SK-N-SH treated with all-trans-retinoic acid at 6 μM for 48 hours (cell line): Measurements from ENCODE around the gene RBMS3.

Source experiments
- ATAC-seq: fragments of 200-7000 bp; cut with Tn5 transposase; 3 replicates; pipeline ENCODE4 v1.9.1; 2020; ENCODE audit warnings: mild to moderate bottlenecking, moderate library complexity
- ARNTL ChIP-seq: fragments of 450-650 bp; formaldehyde crosslinking; IDR thresholded peaks from 2 replicates; pipeline ENCODE4 v1.5.0; 2020; ENCODE audit warnings: low read depth, mild to moderate bottlenecking, moderate library complexity, borderline replicate concordance
- BACH2 ChIP-seq: fragments of 250-450 bp; sonication (Bioruptor Pico); IDR thresholded peaks from 2 replicates; pipeline ENCODE4 v1.9.0; 2021; ENCODE audit warnings: mild to moderate bottlenecking, borderline replicate concordance
- CSDC2 ChIP-seq: fragments of 250-450 bp; sonication (Bioruptor Pico); IDR thresholded peaks from 2 replicates; pipeline ENCODE4 v1.5.0; 2020; ENCODE audit warnings: mild to moderate bottlenecking, moderate library complexity
- ESRRG ChIP-seq: fragments of 250-450 bp; sonication (Bioruptor Pico); IDR thresholded peaks from 2 replicates; pipeline ENCODE4 v1.6.1; 2021; ENCODE audit warnings: mild to moderate bottlenecking
- ISL1 ChIP-seq: fragments of 250-450 bp; sonication (Bioruptor Pico); IDR thresholded peaks from 2 replicates; pipeline ENCODE4 v2.1.2; 2022; ENCODE audit warnings: mild to moderate bottlenecking, moderate library complexity
- OSR1 ChIP-seq: fragments of 250-450 bp; sonication (Bioruptor Pico); IDR thresholded peaks from 2 replicates; pipeline ENCODE4 v1.8.0; 2022; ENCODE audit warnings: moderate library complexity, mild to moderate bottlenecking, inconsistent platforms
- PPARA ChIP-seq: fragments of 250-450 bp; sonication (Bioruptor Pico); IDR thresholded peaks from 2 replicates; pipeline ENCODE4 v1.5.0; 2020; ENCODE audit warnings: mild to moderate bottlenecking, borderline replicate concordance
- RARB ChIP-seq: fragments of 250-450 bp; sonication (Bioruptor Pico); IDR thresholded peaks from 2 replicates; pipeline ENCODE4 v1.8.0; 2021; ENCODE audit warnings: mild to moderate bottlenecking, moderate library complexity
- SNAI2 ChIP-seq: fragments of 250-450 bp; sonication (Bioruptor Pico); IDR thresholded peaks from 2 replicates; pipeline ENCODE4 v1.5.0; 2020; ENCODE audit warnings: mild to moderate bottlenecking, moderate library complexity
- TCF4 ChIP-seq: fragments of 250-450 bp; sonication (Bioruptor Pico); IDR thresholded peaks from 2 replicates; pipeline ENCODE4 v1.8.0; 2021; ENCODE audit warnings: mild to moderate bottlenecking, moderate library complexity, borderline replicate concordance
- TOX ChIP-seq: fragments of 250-450 bp; sonication (Bioruptor Pico); IDR thresholded peaks from 2 replicates; pipeline ENCODE4 v1.8.0; 2021; ENCODE audit warnings: mild to moderate bottlenecking, moderate library complexity, borderline replicate concordance
- ZC3H10 ChIP-seq: fragments of 250-450 bp; sonication (Bioruptor Pico); IDR thresholded peaks from 2 replicates; pipeline ENCODE4 v1.5.1; 2021; ENCODE audit warnings: mild to moderate bottlenecking, moderate library complexity
- ZFP3 ChIP-seq: fragments of 250-450 bp; sonication (Bioruptor Pico); IDR thresholded peaks from 2 replicates; pipeline ENCODE4 v1.5.0; 2020; ENCODE audit warnings: mild to moderate bottlenecking, moderate library complexity
- ZNF565 ChIP-seq: fragments of 450-650 bp; formaldehyde crosslinking; conservative IDR thresholded peaks from 2 replicates; pipeline ENCODE4 v1.5.0; 2020; ENCODE audit warnings: low read depth, mild to moderate bottlenecking, moderate library complexity
- ZNF8 ChIP-seq: fragments of 450-650 bp; formaldehyde crosslinking; IDR thresholded peaks from 2 replicates; pipeline ENCODE4 v1.5.0; 2020; ENCODE audit warnings: mild to moderate bottlenecking, moderate library complexity
- TF ChIP-seq, protein P1 (sequence below): fragments of 250-450 bp; sonication (Bioruptor Pico); IDR thresholded peaks from 2 replicates; pipeline ENCODE4 v1.5.1; 2020; ENCODE audit warnings: low read depth, mild to moderate bottlenecking, moderate library complexity
- TF ChIP-seq, protein P2 (sequence below): fragments of 250-450 bp; sonication (Bioruptor Pico); IDR thresholded peaks from 2 replicates; pipeline ENCODE4 v1.5.1; 2021; ENCODE audit warnings: mild to moderate bottlenecking, moderate library complexity
- TF ChIP-seq, protein P3 (sequence below): fragments of 250-450 bp; sonication (Bioruptor Pico); IDR thresholded peaks from 2 replicates; pipeline ENCODE4 v1.8.0; 2020; ENCODE audit warnings: mild to moderate bottlenecking, moderate library complexity, borderline replicate concordance

RBMS3 gene

DNA sequence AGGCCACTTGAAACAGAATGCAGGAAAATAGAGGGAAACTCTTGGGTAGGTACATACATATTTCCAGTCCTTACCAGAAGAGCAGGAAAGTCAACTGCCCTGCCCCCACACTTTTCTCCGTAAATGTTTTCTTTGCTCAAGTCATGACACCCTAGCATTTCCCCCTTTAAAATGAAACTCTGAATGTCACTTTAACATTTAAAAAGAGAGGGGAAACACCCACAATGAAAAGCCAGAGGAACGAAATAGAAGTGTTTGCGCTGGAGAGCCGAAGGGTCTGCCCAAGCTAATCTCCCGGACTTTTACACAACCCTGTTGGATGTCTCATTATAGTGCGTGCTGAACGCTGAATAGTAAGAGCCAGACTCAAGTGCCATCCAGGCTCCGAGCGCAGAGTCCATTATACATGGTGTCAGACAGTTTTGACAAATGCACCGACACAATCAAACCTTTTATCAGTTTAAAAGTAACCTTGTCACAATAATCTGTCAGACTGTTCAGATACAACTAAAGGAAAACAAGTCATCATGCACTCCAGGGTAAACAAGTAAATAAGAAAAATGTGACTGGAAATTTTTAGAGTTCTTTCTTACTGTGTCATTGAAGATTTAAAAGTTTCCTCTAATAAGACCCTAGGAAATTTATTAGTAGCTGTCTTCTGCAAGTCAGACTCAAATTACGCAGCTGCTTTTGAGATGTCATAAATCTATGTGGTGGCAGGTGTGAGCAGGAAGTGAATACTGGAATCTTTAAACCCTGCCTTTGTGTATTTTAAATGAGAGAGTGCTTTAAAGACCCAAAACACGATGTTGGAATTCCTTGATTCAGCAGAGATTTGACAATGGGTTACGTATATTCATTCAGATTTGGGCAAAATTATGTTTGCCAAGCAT is 159.8 kb downstream of the RBMS3 start:
- ATAC-seq = no peak; the same call in 2 of the 3 replicates
- TF ChIP-seq ZNF8 (no peak), BACH2 (CRISPR knock-in tag) (no peak), PPARA (no peak), ESRRG (no peak), ZFP3 (CRISPR knock-in tag) (no peak), SNAI2 (CRISPR knock-in tag) (no peak), RARB (CRISPR knock-in tag) (no peak), ARNTL (CRISPR knock-in tag) (no peak), ZNF565 (CRISPR knock-in tag) (no peak), ZC3H10 (CRISPR knock-in tag) (no peak), TOX (CRISPR knock-in tag) (no peak)
- TF ChIP-seq, protein P1, sequence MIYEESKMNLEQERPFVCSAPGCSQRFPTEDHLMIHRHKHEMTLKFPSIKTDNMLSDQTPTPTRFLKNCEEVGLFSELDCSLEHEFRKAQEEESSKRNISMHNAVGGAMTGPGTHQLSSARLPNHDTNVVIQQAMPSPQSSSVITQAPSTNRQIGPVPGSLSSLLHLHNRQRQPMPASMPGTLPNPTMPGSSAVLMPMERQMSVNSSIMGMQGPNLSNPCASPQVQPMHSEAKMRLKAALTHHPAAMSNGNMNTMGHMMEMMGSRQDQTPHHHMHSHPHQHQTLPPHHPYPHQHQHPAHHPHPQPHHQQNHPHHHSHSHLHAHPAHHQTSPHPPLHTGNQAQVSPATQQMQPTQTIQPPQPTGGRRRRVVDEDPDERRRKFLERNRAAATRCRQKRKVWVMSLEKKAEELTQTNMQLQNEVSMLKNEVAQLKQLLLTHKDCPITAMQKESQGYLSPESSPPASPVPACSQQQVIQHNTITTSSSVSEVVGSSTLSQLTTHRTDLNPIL (CRISPR knock-in tag) = no peak
- TF ChIP-seq, protein P2, sequence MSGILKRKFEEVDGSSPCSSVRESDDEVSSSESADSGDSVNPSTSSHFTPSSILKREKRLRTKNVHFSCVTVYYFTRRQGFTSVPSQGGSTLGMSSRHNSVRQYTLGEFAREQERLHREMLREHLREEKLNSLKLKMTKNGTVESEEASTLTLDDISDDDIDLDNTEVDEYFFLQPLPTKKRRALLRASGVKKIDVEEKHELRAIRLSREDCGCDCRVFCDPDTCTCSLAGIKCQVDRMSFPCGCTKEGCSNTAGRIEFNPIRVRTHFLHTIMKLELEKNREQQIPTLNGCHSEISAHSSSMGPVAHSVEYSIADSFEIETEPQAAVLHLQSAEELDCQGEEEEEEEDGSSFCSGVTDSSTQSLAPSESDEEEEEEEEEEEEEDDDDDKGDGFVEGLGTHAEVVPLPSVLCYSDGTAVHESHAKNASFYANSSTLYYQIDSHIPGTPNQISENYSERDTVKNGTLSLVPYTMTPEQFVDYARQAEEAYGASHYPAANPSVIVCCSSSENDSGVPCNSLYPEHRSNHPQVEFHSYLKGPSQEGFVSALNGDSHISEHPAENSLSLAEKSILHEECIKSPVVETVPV = no peak

DNA sequence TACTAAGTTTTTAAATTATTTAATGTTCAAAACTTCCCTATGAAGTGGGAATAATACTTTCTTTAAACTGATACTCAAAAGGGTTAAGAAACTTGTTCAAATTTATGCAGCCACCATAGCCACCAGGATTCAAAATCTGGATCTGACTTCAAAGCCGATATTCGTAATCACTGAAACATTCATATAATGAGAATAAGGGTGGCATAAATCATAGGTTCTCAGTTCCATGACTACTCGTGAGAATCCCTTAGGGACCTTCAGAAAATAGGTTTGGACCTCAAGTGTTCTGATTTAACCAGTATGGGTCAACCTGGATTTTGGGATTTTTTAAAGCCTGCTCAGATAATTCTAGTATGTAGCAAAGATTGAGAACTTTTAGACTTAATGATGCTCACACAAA is 160.6 kb downstream of the RBMS3 start:
- ATAC-seq = no peak
- no peak for TF ChIP-seq ARNTL (CRISPR knock-in tag)
- TF ChIP-seq PPARA = no peak
- no peak for TF ChIP-seq SNAI2 (CRISPR knock-in tag)
- TF ChIP-seq, protein P1 (CRISPR knock-in tag) = no peak
- TF ChIP-seq, protein P2 = no peak
- TF ChIP-seq BACH2 (CRISPR knock-in tag) = no peak
- TF ChIP-seq, protein P3, sequence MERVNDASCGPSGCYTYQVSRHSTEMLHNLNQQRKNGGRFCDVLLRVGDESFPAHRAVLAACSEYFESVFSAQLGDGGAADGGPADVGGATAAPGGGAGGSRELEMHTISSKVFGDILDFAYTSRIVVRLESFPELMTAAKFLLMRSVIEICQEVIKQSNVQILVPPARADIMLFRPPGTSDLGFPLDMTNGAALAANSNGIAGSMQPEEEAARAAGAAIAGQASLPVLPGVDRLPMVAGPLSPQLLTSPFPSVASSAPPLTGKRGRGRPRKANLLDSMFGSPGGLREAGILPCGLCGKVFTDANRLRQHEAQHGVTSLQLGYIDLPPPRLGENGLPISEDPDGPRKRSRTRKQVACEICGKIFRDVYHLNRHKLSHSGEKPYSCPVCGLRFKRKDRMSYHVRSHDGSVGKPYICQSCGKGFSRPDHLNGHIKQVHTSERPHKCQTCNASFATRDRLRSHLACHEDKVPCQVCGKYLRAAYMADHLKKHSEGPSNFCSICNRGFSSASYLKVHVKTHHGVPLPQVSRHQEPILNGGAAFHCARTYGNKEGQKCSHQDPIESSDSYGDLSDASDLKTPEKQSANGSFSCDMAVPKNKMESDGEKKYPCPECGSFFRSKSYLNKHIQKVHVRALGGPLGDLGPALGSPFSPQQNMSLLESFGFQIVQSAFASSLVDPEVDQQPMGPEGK (CRISPR knock-in tag) = no peak
- TF ChIP-seq, all 23 proteins: peak for 0

DNA sequence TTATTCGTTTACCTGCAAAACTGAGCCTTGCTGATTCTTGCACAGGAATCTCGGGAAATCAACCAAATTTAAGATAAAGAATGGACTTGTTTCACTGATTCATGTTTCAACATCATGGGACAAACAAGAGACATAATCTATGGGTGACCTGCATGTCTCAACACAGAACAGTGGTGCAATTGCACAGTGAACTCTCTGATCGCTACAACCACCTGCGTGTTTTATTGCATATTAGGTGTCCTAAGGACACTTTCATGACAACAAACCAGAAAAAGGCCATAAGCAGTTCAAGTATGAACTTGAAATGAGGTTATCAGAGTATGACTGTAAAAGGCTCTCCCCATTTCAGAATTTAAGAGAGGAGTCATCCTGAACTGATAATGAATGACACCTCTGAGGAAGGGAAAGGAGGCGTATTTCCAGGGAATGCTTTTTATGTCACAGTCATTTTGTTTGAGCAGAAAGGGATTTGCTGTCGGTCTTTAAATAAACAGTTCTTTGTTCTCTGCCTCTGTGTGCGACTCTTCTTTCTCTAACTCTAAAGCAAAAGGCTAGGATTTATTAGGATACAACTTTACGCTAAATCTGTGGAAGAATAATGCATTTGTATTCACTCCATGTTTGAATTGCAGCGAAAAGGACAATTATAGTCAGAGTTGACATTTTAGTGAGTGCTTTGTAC is 167.2 kb downstream of the RBMS3 start:
- TF ChIP-seq ISL1 (CRISPR knock-in tag) = no peak
- TF ChIP-seq, protein P1 (CRISPR knock-in tag) = no peak
- TF ChIP-seq, protein P2 = no peak
- no peak for TF ChIP-seq SNAI2 (CRISPR knock-in tag)
- TF ChIP-seq PPARA = no peak
- no peak for TF ChIP-seq ZNF565 (CRISPR knock-in tag)
- TF ChIP-seq TCF4 = no peak
- no peak for TF ChIP-seq OSR1
- no peak for TF ChIP-seq CSDC2 (CRISPR knock-in tag)
- TF ChIP-seq TOX (CRISPR knock-in tag) = no peak
- TF ChIP-seq, all 23 proteins: peak for 0
- no peak for ATAC-seq
